ENCODE results near the gene KCND2.
"Not testable (repeated sequence)": the region's sequence is repeated elsewhere in the genome, so short reads cannot be mapped to it uniquely, and the experiment has no call there.

KCND2 gene

GRCh38 chr7:120774481-120774880 lies 501.5 kb downstream of the KCND2 start:
- no peak for DNase-seq

GRCh38 chr7:120775755-120776154 lies 502.8 kb downstream of the KCND2 start:
- DNase-seq = no peak

- DNase-seq = not testable (repeated sequence)
These were observed 506.1 kb downstream of the KCND2 start for GRCh38 chr7:120779078-120779477.

DNA sequence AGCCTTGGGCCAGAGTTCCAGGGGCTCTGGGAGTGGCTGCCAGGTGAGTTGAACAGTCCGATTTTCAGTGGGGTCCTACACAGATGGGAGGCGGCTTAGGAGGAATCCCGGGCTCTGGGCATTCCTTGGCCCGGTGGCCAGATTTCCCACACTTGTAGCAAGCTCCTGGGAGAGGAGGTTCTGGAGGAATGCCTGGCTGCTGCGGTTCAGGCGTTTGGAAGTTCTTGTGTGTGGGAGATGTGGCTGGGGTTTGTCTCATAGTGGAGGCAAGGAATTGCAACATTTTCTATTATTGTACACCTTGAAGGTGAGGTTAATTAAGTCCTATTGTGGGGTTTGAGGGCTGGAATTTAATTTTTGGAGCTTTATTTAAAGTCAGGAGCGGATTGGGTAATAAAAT lies 507.5 kb downstream of the KCND2 start:
- DNase-seq = not testable (repeated sequence)

DNA sequence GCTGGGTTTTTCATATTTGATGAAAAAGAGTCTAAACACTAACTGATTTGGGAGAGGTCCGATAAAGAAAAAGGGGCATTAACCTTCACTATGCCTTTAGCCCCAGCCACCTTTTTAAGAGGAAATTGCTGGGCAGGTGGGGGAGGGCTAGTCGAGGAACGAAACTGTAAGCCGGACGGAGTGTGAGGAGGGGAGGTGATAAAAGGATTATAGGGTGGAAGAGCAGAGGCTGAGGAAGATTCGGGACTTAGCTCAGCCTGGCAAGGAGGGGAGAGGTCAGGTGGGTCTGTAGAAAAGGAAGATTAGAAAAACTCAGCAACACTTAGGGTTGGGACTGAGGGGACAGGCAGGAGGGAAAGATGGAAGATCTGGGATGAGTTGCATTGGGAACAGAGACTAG lies 508.0 kb downstream of the KCND2 start:
- no peak for DNase-seq

GRCh38 chr7:120781924-120782323 lies 508.9 kb downstream of the KCND2 start:
- not testable (repeated sequence) for DNase-seq

DNA sequence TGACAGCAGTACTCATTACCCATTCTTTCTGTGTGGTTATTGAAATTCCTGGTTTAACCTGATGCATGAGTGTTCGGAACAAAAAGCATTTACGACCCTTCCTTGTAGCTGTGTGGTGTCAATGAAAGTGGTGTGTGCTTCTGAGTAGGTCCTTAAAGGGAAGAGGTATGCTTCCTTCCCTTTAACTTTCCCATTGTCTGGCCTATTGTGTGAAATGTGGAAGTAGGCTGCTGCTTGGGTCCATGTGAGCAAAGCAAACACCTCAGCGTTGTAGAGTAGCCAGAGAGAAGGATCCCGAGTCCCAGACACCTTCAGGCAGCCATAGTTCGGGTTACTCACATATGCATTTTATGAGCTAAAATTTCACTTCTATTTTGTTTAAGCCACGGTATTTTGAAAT lies 510.3 kb downstream of the KCND2 start:
- DNase-seq = no peak

DNA sequence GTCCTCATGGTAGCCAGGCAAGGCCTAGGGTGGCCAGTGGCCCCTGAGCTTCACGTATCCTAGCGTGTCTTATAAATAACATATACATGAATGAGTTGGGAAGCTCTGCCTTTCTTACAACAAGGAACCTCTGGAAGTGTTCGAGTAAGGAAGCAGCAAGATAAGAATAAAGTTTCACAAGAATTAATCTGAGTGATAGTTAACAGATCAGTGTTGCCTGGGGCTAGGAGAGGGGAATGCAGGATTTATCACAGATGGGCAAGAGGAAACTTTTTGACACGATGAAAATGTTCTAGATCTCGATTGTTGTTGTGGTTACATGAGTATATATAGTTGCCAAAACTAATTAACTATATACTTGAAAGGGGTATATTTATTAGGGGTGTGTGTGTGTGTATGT lies 510.7 kb downstream of the KCND2 start:
- no peak for DNase-seq

DNA sequence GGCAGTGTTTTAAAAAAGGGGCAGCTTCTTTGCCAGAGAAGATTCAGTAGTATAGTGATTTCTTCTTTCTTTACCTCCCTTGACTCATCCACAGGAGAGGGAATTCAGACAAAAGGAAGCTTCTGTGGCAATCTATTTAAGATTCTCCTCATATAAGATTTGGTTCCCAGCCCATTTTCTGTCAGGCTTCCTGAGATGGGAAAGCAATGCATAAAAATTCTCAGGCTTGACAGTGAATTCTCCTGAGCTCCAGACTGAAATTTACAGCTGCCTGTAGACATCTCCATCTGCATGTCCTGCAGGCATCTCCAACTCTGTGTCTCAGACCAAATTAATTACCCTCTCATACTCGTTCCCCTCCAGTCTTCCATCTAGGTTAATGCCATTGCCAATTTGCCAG lies 512.1 kb downstream of the KCND2 start:
- no peak for DNase-seq

DNA sequence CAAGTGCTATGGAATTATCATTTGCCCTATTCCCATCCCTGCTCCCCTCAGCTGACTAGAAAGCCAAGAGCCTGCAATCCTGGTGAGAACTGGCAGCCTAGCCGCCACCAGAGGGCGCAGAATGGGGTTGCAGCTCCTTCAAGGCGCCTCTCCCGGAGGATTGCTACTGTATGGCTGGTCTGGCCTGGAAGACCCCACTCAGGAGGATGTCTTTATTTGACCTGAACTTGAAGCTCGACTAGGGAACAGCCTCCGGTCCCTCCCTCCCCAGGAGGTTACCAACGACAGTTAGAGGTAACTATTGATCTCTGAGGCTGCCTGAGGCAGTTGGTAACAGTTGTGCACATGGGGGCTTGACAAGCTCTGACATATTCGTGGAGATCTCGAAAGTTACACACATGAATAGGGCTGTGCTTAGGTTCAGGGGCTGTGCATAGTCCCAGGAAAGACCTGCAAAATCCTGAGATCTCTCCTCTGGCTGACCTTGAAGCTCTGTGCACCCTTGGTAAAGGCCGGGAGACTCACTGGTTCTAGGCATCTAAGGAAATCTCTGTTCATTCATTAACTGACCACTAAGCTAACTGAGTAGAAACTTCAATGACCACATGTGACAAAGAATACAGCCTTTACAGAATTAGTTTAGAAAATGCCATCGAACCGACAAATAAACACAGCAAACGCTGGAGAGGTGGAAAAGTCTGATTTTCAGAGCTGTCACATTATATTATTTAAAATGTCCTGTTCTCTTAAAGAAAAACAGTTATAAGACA lies 519.3 kb downstream of the KCND2 start:
- peak; percentile 67 to 77 for DNase-seq

- DNase-seq = no peak
These were observed 519.8 kb downstream of the KCND2 start for GRCh38 chr7:120792861-120793130.

- no peak for DNase-seq
These were observed 520.4 kb downstream of the KCND2 start for GRCh38 chr7:120793213-120793936.

- DNase-seq = no peak
These were observed 521.2 kb downstream of the KCND2 start for GRCh38 chr7:120794106-120794729.

GRCh38 chr7:120797026-120797645 lies 524.2 kb downstream of the KCND2 start:
- no peak for DNase-seq

DNA sequence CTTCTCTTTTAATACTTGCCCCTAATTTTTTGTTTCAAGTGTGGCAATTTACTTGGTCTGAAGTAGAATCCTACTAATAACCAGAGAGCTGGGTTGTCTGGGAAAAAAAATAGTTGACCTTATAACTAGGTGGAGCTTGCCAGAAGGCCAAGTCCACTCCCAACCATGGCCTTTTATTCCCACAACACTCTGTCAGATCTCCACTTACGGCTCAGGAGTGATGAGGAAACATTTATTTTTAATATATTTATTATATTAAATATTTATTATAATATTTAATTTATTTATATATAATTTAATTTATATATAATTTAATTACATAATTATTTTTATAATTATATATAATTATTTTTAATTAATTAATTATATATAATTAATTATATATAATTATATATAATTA lies 526.2 kb downstream of the KCND2 start:
- DNase-seq = no peak
